Endodermal cell (in vitro differentiated cells): ENCODE measurements around the gene TBXAS1. TPM values are rescaled to one million over a fixed set of nuclear protein-coding genes. Genes with fewer than 3 reads are reported as not detected.

ENCODE experiments used
- DNase-seq: peaks from one replicate; pipeline ENCODE4 v3.0.0-alpha.2; 2017
- H3K27ac ChIP-seq: 2 replicates; pipeline ENCODE4 v1.5.1; 2013; ENCODE audit warnings: mild to moderate bottlenecking, low read depth, low read length, moderate library complexity
- H3K27me3 ChIP-seq: 2 replicates; pipeline ENCODE4 v1.6.1; 2013; ENCODE audit warnings: mild to moderate bottlenecking, low read length, moderate library complexity; ENCODE audit not compliant: insufficient read depth, control insufficient read depth, poor library complexity, severe bottlenecking
- H3K36me3 ChIP-seq: 2 replicates; pipeline ENCODE4 v1.7.0; 2013; ENCODE audit warnings: mild to moderate bottlenecking, low read length, moderate library complexity; ENCODE audit not compliant: control insufficient read depth, insufficient read depth
- H3K4me1 ChIP-seq: one replicate; pipeline ENCODE4 v1.7.0; 2013; ENCODE audit warnings: low read length; ENCODE audit not compliant: control insufficient read depth, insufficient read depth
- H3K4me3 ChIP-seq: 2 replicates; pipeline ENCODE4 v1.5.1; 2013; ENCODE audit warnings: mild to moderate bottlenecking, low read length, moderate library complexity
- H3K9ac ChIP-seq: 2 replicates; pipeline ENCODE4 v1.6.1; 2013; ENCODE audit warnings: mild to moderate bottlenecking, low read length, moderate library complexity; ENCODE audit not compliant: poor library complexity, severe bottlenecking; ENCODE audit errors: extremely low read depth
- H3K9me3 ChIP-seq: 2 replicates; pipeline ENCODE4 v1.6.1; 2013; ENCODE audit warnings: mild to moderate bottlenecking, low read length, moderate library complexity; ENCODE audit not compliant: control insufficient read depth
- H3K27ac Mint-ChIP-seq: 2 replicates; pipeline ENCODE4 v1.8.0; 2020; ENCODE audit warnings: mixed read lengths
- H3K27me3 Mint-ChIP-seq: 2 replicates; pipeline ENCODE4 v1.8.0; 2021; ENCODE audit warnings: mild to moderate bottlenecking, mixed read lengths; ENCODE audit not compliant: insufficient read depth
- H3K36me3 Mint-ChIP-seq: 2 replicates; pipeline ENCODE4 v1.8.0; 2020; ENCODE audit warnings: low read depth, mixed read lengths
- H3K4me1 Mint-ChIP-seq: 2 replicates; pipeline ENCODE4 v1.8.0; 2020; ENCODE audit warnings: mixed read lengths
- H3K4me3 Mint-ChIP-seq: 2 replicates; pipeline ENCODE4 v1.8.0; 2020; ENCODE audit warnings: mild to moderate bottlenecking, moderate library complexity, mixed read lengths
- H3K9me3 Mint-ChIP-seq: 2 replicates; pipeline ENCODE4 v1.8.0; 2020; ENCODE audit warnings: mild to moderate bottlenecking, mixed read lengths
- WGBS, 2 experiments: methylation state at CpG; one replicate each; pipeline versions ENCODE4 v1.1.5 to v1.1.7; 2013; ENCODE audit warnings: missing lambda C conversion rate in 2 of 2, mixed read lengths in 1 of 2; ENCODE audit not compliant: insufficient coverage in 1 of 2, insufficient read length in 1 of 2; 5-methylcytosine and 5-hydroxymethylcytosine counted together
- total RNA-seq, 2 donors: library from RNA; stranded (reverse); fragmentation: NEBNext Ultra II Directional in 1 of 2; extraction: Animal tissue kit (Norgen Biotek cat#: 25700) in 1 of 2; gene quantifications; 2 replicates in 1 of 2; 3 replicates in 1 of 2; pipeline ENCODE4 v1.2.1, GENCODE V29; 2021
- TF ChIP-seq, protein P1 (sequence below): fragments of 200-600 bp; sonication (generic); conservative IDR thresholded peaks from 2 replicates; pipeline ENCODE4 v1.5.0; 2021; ENCODE audit warnings: antibody characterized with exemption, mild to moderate bottlenecking

The TBXAS1 gene
- total RNA-seq, 2 donors from 2014 or later, result 7.6 to 13.5 TPM

DNA sequence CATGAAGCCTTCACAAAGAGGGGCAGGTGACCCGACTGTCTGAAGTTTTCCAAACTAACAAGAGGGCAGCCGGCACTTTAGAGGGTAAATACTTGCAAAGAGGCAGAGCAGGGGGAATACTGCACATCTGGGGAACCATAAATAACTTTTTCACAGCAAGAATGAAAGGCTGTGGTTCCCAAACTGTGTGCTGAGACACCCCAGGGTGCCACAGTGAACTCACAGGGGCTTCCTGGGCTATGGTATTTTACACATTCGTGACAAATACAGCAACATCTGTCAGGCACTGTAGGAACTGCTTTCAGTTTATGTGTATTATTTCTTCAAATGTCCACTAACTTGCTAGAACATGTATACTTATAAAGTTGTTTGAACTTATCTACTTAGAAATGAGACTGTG, 67.2 kb downstream of the TBXAS1 start:
- no peak overlapping the region for H3K27ac Mint-ChIP-seq

DNA sequence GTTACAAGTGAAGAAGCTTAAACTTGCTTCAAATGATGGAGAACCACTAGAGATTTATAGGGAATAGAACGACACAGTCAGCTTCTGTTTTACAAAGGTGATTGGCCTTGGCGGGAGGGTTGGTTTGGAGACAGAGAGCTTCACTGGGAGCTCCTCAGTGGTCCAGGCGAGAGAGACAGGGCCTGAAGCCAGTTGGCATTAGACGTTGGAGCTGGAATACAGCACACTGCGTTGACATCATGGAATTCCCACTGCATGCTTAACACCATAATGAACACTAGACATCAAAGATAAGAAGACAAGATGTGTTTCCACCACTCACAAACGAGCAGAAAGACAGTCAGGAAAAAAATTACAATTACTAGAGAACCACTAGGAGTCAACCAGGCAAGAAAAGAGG, 67.8 kb downstream of the TBXAS1 start:
- H3K36me3 Mint-ChIP-seq, result no peaks in the 10 kb centered on the region
- H3K9me3 ChIP-seq, result no peaks in the 10 kb centered on the region
- H3K4me1 Mint-ChIP-seq, result peaks cover 11% of the 10 kb centered on the region
- no peak overlapping the region for H3K27ac Mint-ChIP-seq
- H3K9ac ChIP-seq, result no peak overlapping the region
- no peaks in the 10 kb centered on the region for H3K4me1 ChIP-seq
- no peak overlapping the region for H3K4me3 Mint-ChIP-seq
- H3K4me3 ChIP-seq, result no peak overlapping the region
- H3K36me3 ChIP-seq, result no peaks in the 10 kb centered on the region
- peaks cover 2% of the 10 kb centered on the region for H3K27me3 Mint-ChIP-seq
- no peaks in the 10 kb centered on the region for H3K27me3 ChIP-seq
- no peak for DNase-seq
- H3K9me3 Mint-ChIP-seq, result no peaks in the 10 kb centered on the region
- TF ChIP-seq, protein P1, sequence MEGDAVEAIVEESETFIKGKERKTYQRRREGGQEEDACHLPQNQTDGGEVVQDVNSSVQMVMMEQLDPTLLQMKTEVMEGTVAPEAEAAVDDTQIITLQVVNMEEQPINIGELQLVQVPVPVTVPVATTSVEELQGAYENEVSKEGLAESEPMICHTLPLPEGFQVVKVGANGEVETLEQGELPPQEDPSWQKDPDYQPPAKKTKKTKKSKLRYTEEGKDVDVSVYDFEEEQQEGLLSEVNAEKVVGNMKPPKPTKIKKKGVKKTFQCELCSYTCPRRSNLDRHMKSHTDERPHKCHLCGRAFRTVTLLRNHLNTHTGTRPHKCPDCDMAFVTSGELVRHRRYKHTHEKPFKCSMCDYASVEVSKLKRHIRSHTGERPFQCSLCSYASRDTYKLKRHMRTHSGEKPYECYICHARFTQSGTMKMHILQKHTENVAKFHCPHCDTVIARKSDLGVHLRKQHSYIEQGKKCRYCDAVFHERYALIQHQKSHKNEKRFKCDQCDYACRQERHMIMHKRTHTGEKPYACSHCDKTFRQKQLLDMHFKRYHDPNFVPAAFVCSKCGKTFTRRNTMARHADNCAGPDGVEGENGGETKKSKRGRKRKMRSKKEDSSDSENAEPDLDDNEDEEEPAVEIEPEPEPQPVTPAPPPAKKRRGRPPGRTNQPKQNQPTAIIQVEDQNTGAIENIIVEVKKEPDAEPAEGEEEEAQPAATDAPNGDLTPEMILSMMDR, result no peak
- WGBS, 2 experiments, result 96 to 100% methylated on average over 2 to 6 of the region's 6 CpGs
- no peak overlapping the region for H3K27ac ChIP-seq

More for the DNA sequence above, 67.2 kb downstream of the TBXAS1 start:
- Histone ChIP-seq H3K9ac (no peak overlapping the region), H3K27ac (no peak overlapping the region), H3K36me3 (no peaks in the 10 kb centered on the region), H3K27me3 (no peaks in the 10 kb centered on the region), H3K4me3 (no peak overlapping the region), H3K9me3 (no peaks in the 10 kb centered on the region), H3K4me1 (no peaks in the 10 kb centered on the region)
- TF ChIP-seq, protein P1, result no peak
- Mint-ChIP-seq H3K27me3 (peaks cover 2% of the 10 kb centered on the region), H3K36me3 (no peaks in the 10 kb centered on the region), H3K9me3 (no peaks in the 10 kb centered on the region), H3K4me3 (no peak overlapping the region), H3K4me1 (peaks cover 11% of the 10 kb centered on the region)
- DNase-seq, result no peak
- WGBS, 2 experiments, result 95 to 100% methylated on average over 2 to 3 of the region's 3 CpGs

DNA sequence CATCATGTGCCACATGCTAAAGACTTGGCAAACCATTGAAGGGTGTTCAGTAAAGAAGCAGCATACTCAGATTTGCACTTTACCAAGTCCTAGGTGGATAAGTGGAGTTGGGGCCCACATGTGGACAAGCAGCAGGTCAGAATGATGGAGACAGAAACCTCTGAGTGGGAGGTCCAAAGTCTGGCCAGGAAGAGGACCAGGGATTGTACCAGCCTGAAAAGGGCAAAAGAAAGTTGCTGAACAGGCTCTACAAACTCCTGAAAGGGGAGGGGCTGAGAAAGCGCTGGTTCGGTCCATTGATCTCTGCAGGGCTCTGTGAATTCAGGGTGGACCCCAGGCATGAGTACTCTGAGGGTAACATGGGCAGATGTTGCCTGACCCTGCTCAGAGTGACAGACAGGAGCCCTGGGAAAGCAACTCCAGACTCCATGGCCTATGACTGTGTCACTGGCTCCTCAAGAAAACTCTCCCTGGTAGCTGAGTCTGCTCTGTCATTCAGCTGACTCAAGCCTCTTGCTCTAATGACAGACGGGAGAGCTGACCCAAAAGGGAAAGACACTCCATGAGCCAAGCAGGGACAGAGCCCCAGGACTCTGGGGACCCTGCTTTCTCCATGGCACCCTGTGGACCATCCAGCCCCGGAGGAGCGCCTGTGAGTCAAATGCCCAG, 68.5 kb downstream of the TBXAS1 start:
- Mint-ChIP-seq H3K4me3 (no peak overlapping the region), H3K27me3 (peaks cover 2% of the 10 kb centered on the region), H3K27ac (no peak overlapping the region), H3K9me3 (peaks cover 2% of the 10 kb centered on the region), H3K4me1 (peaks cover 11% of the 10 kb centered on the region), H3K36me3 (no peaks in the 10 kb centered on the region)
- Histone ChIP-seq H3K4me1 (no peaks in the 10 kb centered on the region), H3K27ac (no peak overlapping the region), H3K27me3 (no peaks in the 10 kb centered on the region), H3K9ac (no peak overlapping the region), H3K36me3 (no peaks in the 10 kb centered on the region), H3K4me3 (no peak overlapping the region), H3K9me3 (no peaks in the 10 kb centered on the region)
- DNase-seq, result no peak
- WGBS, 2 experiments, result 91 to 97% methylated on average over 5 of the region's 5 CpGs
- TF ChIP-seq, protein P1, result no peak
